GM10248 (cell line): Measurements from ENCODE around the gene C4orf54.

Source experiments
- CTCF ChIA-PET: fragments of 300-600 bp; sonication (Branson Sonifier 250); formaldehyde crosslinking; extraction: SDS; loops from one replicate; lab custom pipeline; 2021; ENCODE audit warnings: antibody characterized with exemption; lab: Yijun Ruan, JAX
- POLR2A ChIA-PET: fragments of 350-650 bp; sonication (Branson Sonifier 250); formaldehyde crosslinking; extraction: SDS; loops from one replicate; lab custom pipeline; 2020; ENCODE audit warnings: antibody characterized with exemption; lab: Yijun Ruan, JAX
- DNase-seq: peaks from one replicate; pipeline ENCODE4 v3.0.0; 2012; ENCODE audit errors: extremely low spot score
- CTCF ChIP-seq: IDR thresholded peaks from 2 replicates; pipeline ENCODE4 v1.5.1; 2012; ENCODE audit warnings: mild to moderate bottlenecking, low read depth; ENCODE audit errors: extremely low read depth, missing control alignments, control extremely low read depth

The C4orf54 gene

DNA sequence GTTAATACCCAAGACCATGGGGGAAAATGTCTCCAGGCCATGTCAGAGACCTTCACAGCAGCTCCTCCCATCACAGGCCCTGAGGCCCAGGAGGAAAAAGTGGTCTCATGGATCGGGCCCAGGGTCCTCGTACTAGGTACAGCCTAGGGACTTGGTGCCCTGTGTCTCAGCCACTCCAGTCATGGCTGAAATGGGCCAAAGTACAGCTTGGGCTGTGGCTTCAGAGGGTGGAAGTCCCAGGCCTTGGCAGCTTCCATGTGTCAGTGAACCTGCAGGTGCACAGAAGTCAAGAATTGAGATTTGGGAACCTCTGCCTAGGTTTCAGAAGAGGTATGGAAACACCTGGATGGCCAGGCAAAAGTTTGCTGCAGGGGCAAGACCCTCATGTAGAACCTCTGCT, 27.6 kb upstream of the C4orf54 start:
- ChIA-PET CTCF (no interaction called here), POLR2A (no interaction called here)
- no peak for DNase-seq
- TF ChIP-seq CTCF: no peak

DNA sequence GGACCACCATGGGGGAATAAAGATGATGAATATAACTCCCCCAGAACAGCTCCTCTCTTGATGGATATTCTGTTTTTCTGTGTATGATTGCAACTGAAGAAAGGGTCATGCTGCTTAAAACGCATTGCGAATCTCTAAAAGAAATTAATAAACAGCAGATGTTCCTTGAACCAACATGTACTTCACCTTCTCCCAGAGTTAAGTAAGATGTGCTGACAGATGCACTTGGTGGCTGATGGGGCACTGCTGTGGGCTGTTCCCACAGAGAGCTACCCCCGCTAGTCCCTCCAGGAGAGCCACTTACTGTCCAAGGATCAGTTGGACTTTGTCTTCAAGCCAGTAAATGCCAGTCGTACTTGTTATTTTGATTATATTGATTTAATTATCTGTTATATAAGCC, 26.3 kb upstream of the C4orf54 start:
- ChIA-PET POLR2A (no interaction called here), CTCF (interaction anchor here (1.2 kb wide), 1 partner anchor 11 kb away, joined by 3 read pairs; no protein-coding TSS in a partner anchor)
- DNase-seq: no peak
- TF ChIP-seq CTCF: no peak

DNA sequence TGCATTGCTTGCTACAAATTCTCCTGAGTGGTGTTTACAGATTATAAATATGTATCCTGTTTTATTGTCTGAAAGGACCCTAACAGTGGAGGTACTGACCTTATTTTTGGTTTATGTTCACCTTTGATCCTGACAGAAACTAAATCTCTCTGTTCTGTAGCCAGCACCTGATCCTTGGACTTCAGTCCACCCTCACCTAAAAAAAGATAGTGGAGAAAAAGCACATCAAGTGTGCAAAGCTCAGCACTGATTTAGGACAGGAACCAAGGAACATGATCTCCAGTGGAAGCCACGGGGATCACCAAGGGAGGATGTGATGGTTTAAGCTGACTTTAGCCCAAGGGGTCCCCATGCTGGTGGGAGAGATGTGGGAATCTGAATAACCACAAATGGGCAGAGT, 22.3 kb upstream of the C4orf54 start:
- no peak for TF ChIP-seq CTCF
- DNase-seq: no peak
- CTCF ChIA-PET: interaction anchor here (0.8 kb wide), 1 partner anchor 19 kb away, joined by 3 read pairs; no protein-coding TSS in a partner anchor
- POLR2A ChIA-PET: no interaction called here

- DNase-seq: no peak
- ChIA-PET POLR2A (no interaction called here), CTCF (interaction anchor here (1.3 kb wide), 1 partner anchor 12 kb away, joined by 4 read pairs; no protein-coding TSS in a partner anchor)
- TF ChIP-seq CTCF: no peak
Observed at GRCh38 chr4:99679204-99679603, 21.6 kb upstream of the C4orf54 start.

DNA sequence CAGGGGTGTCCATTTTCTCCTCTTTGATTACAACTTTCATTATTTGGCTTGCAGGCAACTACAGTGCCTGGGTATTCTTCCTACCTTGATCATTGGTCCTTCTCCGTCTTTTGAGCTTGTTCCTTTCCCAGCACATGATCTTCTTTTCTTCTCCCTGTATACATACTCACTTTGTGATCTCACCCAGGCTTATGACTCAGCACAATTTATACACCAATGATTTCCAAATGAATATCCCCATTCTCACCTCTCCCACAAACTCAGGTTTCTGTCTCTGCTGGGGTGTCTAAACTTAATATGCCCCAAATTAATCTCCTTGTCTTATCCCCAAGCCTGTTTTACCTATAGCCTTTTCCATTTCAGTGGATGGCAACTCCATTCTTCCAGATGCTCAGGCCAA, 19.5 kb upstream of the C4orf54 start:
- CTCF ChIA-PET: no interaction called here
- POLR2A ChIA-PET: no interaction called here
- no peak for TF ChIP-seq CTCF
- DNase-seq: no peak

- no peak for DNase-seq
- ChIA-PET CTCF (interaction anchor here (1.1 kb wide), 1 partner anchor 23 kb away, joined by 3 read pairs; no protein-coding TSS in a partner anchor), POLR2A (no interaction called here)
- TF ChIP-seq CTCF: no peak
Observed at GRCh38 chr4:99670409-99671073, 12.9 kb upstream of the C4orf54 start.

DNA sequence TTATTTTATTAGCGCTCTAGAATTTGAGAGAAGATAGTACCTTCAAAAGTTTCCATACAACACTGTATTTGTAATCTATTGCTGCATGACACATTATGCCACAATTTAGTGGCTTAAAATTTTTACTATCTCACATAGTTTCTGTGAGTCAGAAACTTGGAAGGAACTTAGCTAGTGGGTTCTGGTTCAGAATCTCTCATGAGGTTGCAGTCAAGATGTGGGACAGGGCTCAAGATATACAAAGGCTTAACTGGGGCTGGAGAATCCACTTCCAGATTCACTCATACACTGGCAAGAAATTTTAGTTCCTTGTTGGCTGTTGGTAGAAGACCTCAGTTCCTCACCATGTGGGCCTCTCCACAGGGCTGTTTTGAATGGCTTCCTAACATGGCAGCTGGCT, 11.5 kb upstream of the C4orf54 start:
- DNase-seq: no peak
- no peak for TF ChIP-seq CTCF
- POLR2A ChIA-PET: no interaction called here
- CTCF ChIA-PET: interaction anchor here (1.4 kb wide), 1 partner anchor 10 kb away, joined by 3 read pairs; no protein-coding TSS in a partner anchor
